Neural progenitor cell (in vitro differentiated cells): ENCODE results near the gene CEP290. TPM values are rescaled to one million over a fixed set of nuclear protein-coding genes. Genes with fewer than 3 reads are reported as not detected.

Experiments
- DNase-seq: peaks from one replicate; pipeline ENCODE4 v3.0.0-alpha.2; 2016; ENCODE audit warnings: low spot score
- H2AFZ ChIP-seq: fragments of 200-600 bp; sonication (generic); replicated peaks from 2 replicates; pipeline ENCODE4 v1.6.1; 2016; ENCODE audit warnings: antibody characterized with exemption
- H3F3A ChIP-seq: fragments of 200-600 bp; sonication (generic); 2 replicates; pipeline ENCODE4 v1.6.1; 2016; ENCODE audit warnings: antibody characterized with exemption, low read depth
- H3K27ac ChIP-seq: fragments of 200-600 bp; sonication (generic); 2 replicates; pipeline ENCODE4 v1.5.1; 2016; ENCODE audit warnings: mild to moderate bottlenecking
- H3K27me3 ChIP-seq: fragments of 200-600 bp; sonication (generic); 2 replicates; pipeline ENCODE4 v1.6.1; 2016; ENCODE audit warnings: mild to moderate bottlenecking, moderate library complexity
- H3K36me3 ChIP-seq: fragments of 200-600 bp; sonication (generic); 2 replicates; pipeline ENCODE4 v1.5.1; 2016
- H3K4me1 ChIP-seq: fragments of 200-600 bp; sonication (generic); 2 replicates; pipeline ENCODE4 v1.6.1; 2016; ENCODE audit warnings: mixed run types
- H3K4me2 ChIP-seq: fragments of 200-600 bp; sonication (generic); 2 replicates; pipeline ENCODE4 v1.6.1; 2016
- H3K4me3 ChIP-seq: fragments of 200-600 bp; sonication (generic); 2 replicates; pipeline ENCODE4 v1.5.1; 2016
- H3K79me2 ChIP-seq: fragments of 200-600 bp; sonication (generic); 2 replicates; pipeline ENCODE4 v1.6.1; 2016; ENCODE audit warnings: low read depth
- H3K9ac ChIP-seq: fragments of 200-600 bp; sonication (generic); 2 replicates; pipeline ENCODE4 v1.6.1; 2016
- H3K9me3 ChIP-seq: fragments of 200-600 bp; sonication (generic); 2 replicates; pipeline ENCODE4 v1.5.1; 2016; ENCODE audit warnings: low read depth
- H4K20me1 ChIP-seq: fragments of 200-600 bp; sonication (generic); 2 replicates; pipeline ENCODE4 v1.6.1; 2016; ENCODE audit warnings: low read depth
- H3K27ac Mint-ChIP-seq: 3 replicates; pipeline ENCODE4 v1.8.0; 2021; ENCODE audit warnings: mixed read lengths
- H3K27me3 Mint-ChIP-seq: 2 replicates; pipeline ENCODE4 v1.8.0; 2022; ENCODE audit warnings: low read depth, mild to moderate bottlenecking, inconsistent platforms, moderate library complexity, mixed read lengths; ENCODE audit not compliant: insufficient read depth
- H3K36me3 Mint-ChIP-seq: 3 replicates; pipeline ENCODE4 v1.8.0; 2021; ENCODE audit warnings: mixed read lengths
- H3K4me1 Mint-ChIP-seq: 3 replicates; pipeline ENCODE4 v1.8.0; 2021; ENCODE audit warnings: mixed read lengths
- H3K4me3 Mint-ChIP-seq: 3 replicates; pipeline ENCODE4 v1.8.0; 2021; ENCODE audit warnings: mild to moderate bottlenecking, moderate library complexity, mixed read lengths
- H3K9me3 Mint-ChIP-seq: 3 replicates; pipeline ENCODE4 v1.8.0; 2020; ENCODE audit warnings: mixed read lengths
- CTCF ChIP-seq: fragments of 200-600 bp; sonication (generic); IDR thresholded peaks from 2 replicates; pipeline ENCODE4 v1.5.1; 2017; ENCODE audit warnings: antibody characterized with exemption, mild to moderate bottlenecking
- EZH2 ChIP-seq: fragments of 200-600 bp; sonication (generic); IDR thresholded peaks from 2 replicates; pipeline ENCODE4 v1.6.1; 2017; ENCODE audit warnings: antibody characterized with exemption, mild to moderate bottlenecking, moderate library complexity
- EZH2phosphoT487 ChIP-seq: fragments of 200-600 bp; sonication (generic); IDR thresholded peaks from 2 replicates; pipeline ENCODE4 v1.6.1; 2017; ENCODE audit warnings: antibody characterized with exemption
- small RNA-seq: library from RNA; depleted of rRNA; stranded (forward); fragments of <200 nt; gene quantifications from one replicate; pipeline ENCODE3, GENCODE V24; 2015
- total RNA-seq: library from RNA; depleted of rRNA; stranded (reverse); fragments of >200 nt; gene quantifications from 2 replicates; pipeline ENCODE4 v1.2.3, GENCODE V29; 2015; ENCODE audit warnings: low replicate concordance

Gene CEP290
- total RNA-seq, 1 donor from 2014 or later, result 32.1 TPM

DNA sequence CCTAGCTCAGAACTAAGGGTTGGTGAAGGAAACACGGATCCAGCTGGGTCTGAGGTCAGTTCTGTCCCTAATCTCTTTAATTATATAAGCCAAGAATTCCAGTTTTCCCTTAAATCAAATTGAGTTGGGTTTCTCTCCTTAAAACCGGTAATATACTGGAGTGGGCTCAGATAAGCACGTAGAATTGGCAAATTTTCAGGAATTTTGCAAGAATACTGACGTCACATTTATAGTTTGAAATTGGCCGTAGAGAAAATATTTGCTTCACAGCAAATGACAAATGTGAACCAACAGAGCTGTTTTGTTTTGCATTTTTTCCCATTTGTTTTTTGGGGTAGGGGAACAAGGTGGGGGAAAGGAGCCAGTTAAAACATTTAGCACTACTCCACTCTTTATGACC, 130.1 kb downstream of the CEP290 start:
- Histone ChIP-seq H3K9me3 (no peaks in the 10 kb centered on the region), H3K4me1 (no peaks in the 10 kb centered on the region), H3K36me3 (no peaks in the 10 kb centered on the region), H3K4me2 (no peak overlapping the region), H2AFZ (no peak overlapping the region), H3K9ac (no peak overlapping the region), H3F3A (no peaks in the 10 kb centered on the region), H3K79me2 (no peaks in the 10 kb centered on the region), H3K4me3 (no peak overlapping the region), H3K27ac (no peak overlapping the region), H4K20me1 (no peaks in the 10 kb centered on the region), H3K27me3 (no peaks in the 10 kb centered on the region)
- Mint-ChIP-seq H3K9me3 (peaks cover 2% of the 10 kb centered on the region), H3K4me3 (no peak overlapping the region), H3K4me1 (no peaks in the 10 kb centered on the region), H3K36me3 (no peaks in the 10 kb centered on the region), H3K27ac (no peak overlapping the region), H3K27me3 (no peaks in the 10 kb centered on the region)
- DNase-seq, result no peak
- TF ChIP-seq CTCF, result no peak
- no peak for TF ChIP-seq EZH2
- TF ChIP-seq EZH2phosphoT487, result no peak

DNA sequence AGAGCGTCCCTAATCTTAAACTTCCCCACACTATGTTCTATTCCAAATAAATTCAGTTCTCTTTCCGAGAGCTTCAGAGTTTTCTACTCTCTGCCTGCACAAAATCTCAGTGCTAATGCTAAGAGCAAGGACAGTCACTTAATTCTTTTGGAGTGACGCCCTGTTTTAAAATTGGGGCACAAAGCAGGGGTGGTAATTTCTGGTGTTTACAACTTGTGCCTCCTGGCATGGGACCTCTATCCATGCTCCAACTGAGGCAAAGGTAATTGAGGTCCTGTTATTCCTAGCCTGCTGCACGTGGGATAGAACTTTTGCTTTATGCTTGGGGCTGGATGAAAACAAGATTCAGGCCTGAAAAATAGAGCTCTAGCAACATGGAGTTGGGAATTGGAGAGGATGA, 135.5 kb downstream of the CEP290 start:
- Histone ChIP-seq H2AFZ (no peak overlapping the region), H3K27ac (no peak overlapping the region), H3K9me3 (peaks cover 4% of the 10 kb centered on the region), H4K20me1 (no peaks in the 10 kb centered on the region), H3K27me3 (no peaks in the 10 kb centered on the region), H3K79me2 (no peaks in the 10 kb centered on the region), H3K4me2 (no peak overlapping the region), H3K4me1 (no peaks in the 10 kb centered on the region), H3K36me3 (no peaks in the 10 kb centered on the region), H3K4me3 (no peak overlapping the region), H3K9ac (no peak overlapping the region), H3F3A (no peaks in the 10 kb centered on the region)
- H3K36me3 Mint-ChIP-seq, result no peaks in the 10 kb centered on the region
- no peak overlapping the region for H3K4me3 Mint-ChIP-seq
- H3K9me3 Mint-ChIP-seq, result peaks cover 6% of the 10 kb centered on the region
- no peak for DNase-seq
- H3K27me3 Mint-ChIP-seq, result no peaks in the 10 kb centered on the region
- no peak for TF ChIP-seq CTCF
- no peak overlapping the region for H3K27ac Mint-ChIP-seq
- peaks cover 3% of the 10 kb centered on the region for H3K4me1 Mint-ChIP-seq

DNA sequence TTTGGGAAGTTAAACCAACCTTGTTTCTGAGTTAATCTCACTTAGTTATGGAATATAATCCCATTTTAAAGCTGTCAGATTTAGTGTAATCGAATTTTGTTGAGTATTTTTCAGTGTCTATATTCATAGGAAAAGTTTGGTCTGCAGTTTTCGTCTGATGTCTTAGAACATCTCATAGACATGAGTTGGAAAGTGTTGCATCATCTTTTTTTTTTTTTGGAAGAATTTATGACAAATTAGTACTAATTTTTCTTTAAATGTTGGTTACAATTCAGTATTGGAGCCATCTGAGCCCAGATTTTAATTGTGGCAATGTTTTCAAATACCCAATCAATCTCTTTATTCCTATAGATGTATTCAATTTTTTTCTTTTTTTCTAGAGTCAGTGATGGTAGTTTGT, 140.6 kb downstream of the CEP290 start:
- no peaks in the 10 kb centered on the region for H3F3A ChIP-seq
- Mint-ChIP-seq H3K27ac (no peak overlapping the region), H3K9me3 (peaks cover 6% of the 10 kb centered on the region), H3K4me1 (peaks cover 3% of the 10 kb centered on the region), H3K4me3 (no peak overlapping the region), H3K36me3 (no peaks in the 10 kb centered on the region), H3K27me3 (no peaks in the 10 kb centered on the region)
- no peak overlapping the region for H3K27ac ChIP-seq
- no peaks in the 10 kb centered on the region for H4K20me1 ChIP-seq
- no peak overlapping the region for H3K4me2 ChIP-seq
- no peak overlapping the region for H3K9ac ChIP-seq
- H3K27me3 ChIP-seq, result no peaks in the 10 kb centered on the region
- H3K9me3 ChIP-seq, result peaks cover 4% of the 10 kb centered on the region
- TF ChIP-seq EZH2phosphoT487 (no peak), EZH2 (no peak), CTCF (no peak)
- no peaks in the 10 kb centered on the region for H3K79me2 ChIP-seq
- DNase-seq, result no peak
- no peaks in the 10 kb centered on the region for H3K4me1 ChIP-seq
- H2AFZ ChIP-seq, result no peak overlapping the region
- H3K36me3 ChIP-seq, result no peaks in the 10 kb centered on the region
- H3K4me3 ChIP-seq, result no peak overlapping the region

Small RNAs within 50 kb of the gene (small RNA-seq; reads per million reads assigned to genes)
- gene RNA5SP364, result not detected

Other genes with a start within 250 kb of the CEP290 start
- gene C12orf50, start 112.7 kb downstream of the CEP290 start, total RNA-seq, result not detected in 2 replicates
- 27.9 and 38.9 TPM in 2 replicates for gene TMTC3, start 219 bp upstream of the CEP290 start, total RNA-seq